Activated CD8-positive, alpha-beta memory T cell treated with anti-CD3 and anti-CD28 coated beads for 24 hours (primary cell): ENCODE measurements around the gene LPP.
"Not testable (repeated sequence)": the region's sequence is repeated elsewhere in the genome, so short reads cannot be mapped to it uniquely, and the experiment has no call there.

Source experiments
- DNase-seq: peaks from one replicate; pipeline ENCODE4 v3.0.0-alpha.2; 2020

The LPP gene

GRCh38 chr3:188577539-188577938 is 423.6 kb downstream of the LPP start:
- no peak for DNase-seq

- no peak for DNase-seq
Observed at GRCh38 chr3:188578576-188579363, 424.8 kb downstream of the LPP start.

- DNase-seq = no peak
Observed at GRCh38 chr3:188580223-188580622, 426.3 kb downstream of the LPP start.

- no peak for DNase-seq
Observed at GRCh38 chr3:188580659-188581058, 426.7 kb downstream of the LPP start.

- no peak for DNase-seq
Observed at GRCh38 chr3:188581365-188581764, 427.4 kb downstream of the LPP start.

- DNase-seq = no peak
Observed at GRCh38 chr3:188581792-188582191, 427.8 kb downstream of the LPP start.

GRCh38 chr3:188583341-188584161 is 429.6 kb downstream of the LPP start:
- DNase-seq = peak; percentile 67

GRCh38 chr3:188584162-188584529 is 430.2 kb downstream of the LPP start:
- no peak for DNase-seq

- DNase-seq = no peak
Observed at GRCh38 chr3:188584958-188585689, 431.2 kb downstream of the LPP start.

- DNase-seq = no peak
Observed at GRCh38 chr3:188589071-188589470, 435.1 kb downstream of the LPP start.

GRCh38 chr3:188589771-188590170 is 435.8 kb downstream of the LPP start:
- DNase-seq = no peak

GRCh38 chr3:188590557-188590956 is 436.6 kb downstream of the LPP start:
- DNase-seq = no peak

GRCh38 chr3:188594139-188594538 is 440.2 kb downstream of the LPP start:
- DNase-seq = no peak

GRCh38 chr3:188595890-188596376 is 442.0 kb downstream of the LPP start:
- no peak for DNase-seq

- no peak for DNase-seq
Observed at GRCh38 chr3:188598894-188599293, 444.9 kb downstream of the LPP start.

- no peak for DNase-seq
Observed at GRCh38 chr3:188602111-188602510, 448.2 kb downstream of the LPP start.

GRCh38 chr3:188602620-188603019 is 448.7 kb downstream of the LPP start:
- DNase-seq = no peak

GRCh38 chr3:188604651-188605050 is 450.7 kb downstream of the LPP start:
- no peak for DNase-seq

GRCh38 chr3:188605231-188605630 is 451.3 kb downstream of the LPP start:
- no peak for DNase-seq

GRCh38 chr3:188605905-188606304 is 451.9 kb downstream of the LPP start:
- no peak for DNase-seq

GRCh38 chr3:188607805-188608315 is 453.9 kb downstream of the LPP start:
- DNase-seq = no peak

- no peak for DNase-seq
Observed at GRCh38 chr3:188608401-188608800, 454.4 kb downstream of the LPP start.

GRCh38 chr3:188613721-188614120 is 459.8 kb downstream of the LPP start:
- not testable (repeated sequence) for DNase-seq
